PC-3 (cell line): ENCODE data around the gene MORN4.

Experiments
- EZH2 ChIP-seq: fragments of 300-600 bp; sonication (generic); IDR thresholded peaks from one replicate; pipeline ENCODE4 v1.6.1; 2017; ENCODE audit warnings: antibody characterized with exemption, mild to moderate bottlenecking, low read length; ENCODE audit not compliant: unreplicated experiment
- TF ChIP-seq, protein P1 (sequence below): fragments of 300-600 bp; sonication (generic); conservative IDR thresholded peaks from 2 replicates; pipeline ENCODE4 v1.5.1; 2017; ENCODE audit warnings: antibody characterized with exemption, low read depth, mild to moderate bottlenecking, low read length

DNA sequence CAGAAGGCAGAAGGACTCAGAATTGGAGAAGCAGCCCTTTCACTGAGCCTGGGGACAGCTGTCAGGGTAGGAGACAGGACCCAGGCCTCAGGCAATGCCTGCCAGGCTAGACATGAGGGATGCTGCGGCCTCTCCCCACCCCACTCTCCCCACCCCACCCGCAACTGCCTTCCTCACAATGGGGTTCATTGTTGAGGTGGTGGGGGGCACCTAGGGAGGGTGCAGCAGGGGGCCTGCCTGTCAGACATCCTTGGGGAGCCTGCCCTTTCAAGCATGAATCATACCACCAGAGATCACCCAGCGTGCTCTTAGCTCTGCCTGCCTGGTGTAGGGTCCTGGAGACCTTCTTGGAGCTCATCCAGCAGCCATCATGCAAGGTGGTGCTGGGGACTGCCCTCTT is 43.8 kb downstream of the MORN4 start, which contains the start of gene C10orf62:
- TF ChIP-seq, protein P1, sequence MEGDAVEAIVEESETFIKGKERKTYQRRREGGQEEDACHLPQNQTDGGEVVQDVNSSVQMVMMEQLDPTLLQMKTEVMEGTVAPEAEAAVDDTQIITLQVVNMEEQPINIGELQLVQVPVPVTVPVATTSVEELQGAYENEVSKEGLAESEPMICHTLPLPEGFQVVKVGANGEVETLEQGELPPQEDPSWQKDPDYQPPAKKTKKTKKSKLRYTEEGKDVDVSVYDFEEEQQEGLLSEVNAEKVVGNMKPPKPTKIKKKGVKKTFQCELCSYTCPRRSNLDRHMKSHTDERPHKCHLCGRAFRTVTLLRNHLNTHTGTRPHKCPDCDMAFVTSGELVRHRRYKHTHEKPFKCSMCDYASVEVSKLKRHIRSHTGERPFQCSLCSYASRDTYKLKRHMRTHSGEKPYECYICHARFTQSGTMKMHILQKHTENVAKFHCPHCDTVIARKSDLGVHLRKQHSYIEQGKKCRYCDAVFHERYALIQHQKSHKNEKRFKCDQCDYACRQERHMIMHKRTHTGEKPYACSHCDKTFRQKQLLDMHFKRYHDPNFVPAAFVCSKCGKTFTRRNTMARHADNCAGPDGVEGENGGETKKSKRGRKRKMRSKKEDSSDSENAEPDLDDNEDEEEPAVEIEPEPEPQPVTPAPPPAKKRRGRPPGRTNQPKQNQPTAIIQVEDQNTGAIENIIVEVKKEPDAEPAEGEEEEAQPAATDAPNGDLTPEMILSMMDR, result no peak
- TF ChIP-seq EZH2, result no peak
